CD14-positive monocyte (primary cell): ENCODE results near the gene ACE. TPM values are rescaled to one million over a fixed set of nuclear protein-coding genes. Genes with fewer than 3 reads are reported as not detected.

Experiments used
- DNase-seq, 3 donors: peaks; one replicate each; pipeline ENCODE4 v3.0.0-alpha.2; 2011 to 2022
- H2AFZ ChIP-seq: 2 replicates; pipeline ENCODE4 v1.6.0; 2012; ENCODE audit warnings: mild to moderate bottlenecking, low read depth, low read length, inconsistent platforms; ENCODE audit not compliant: insufficient read depth, poor library complexity, severe bottlenecking
- H3K27ac ChIP-seq, 2 donors: 1 replicate in 1 of 2; 2 replicates in 1 of 2; pipeline ENCODE4 v1.5.1; 2012 to 2013; ENCODE audit warnings: low read length in 2 of 2, control low read depth in 1 of 2, inconsistent platforms in 1 of 2, low read depth in 1 of 2, mild to moderate bottlenecking in 1 of 2
- H3K27me3 ChIP-seq, 2 donors: one replicate each; pipeline versions ENCODE4 v1.6.0 to v1.6.1; 2011 to 2013; ENCODE audit warnings: low read length in 2 of 2; ENCODE audit not compliant: control insufficient read depth in 2 of 2, insufficient read depth in 2 of 2
- H3K36me3 ChIP-seq, 2 donors: replicated peaks in 1 of 2; 1 replicate in 1 of 2; 2 replicates in 1 of 2; pipeline versions ENCODE4 v1.5.1 to v1.6.1; 2012 to 2013; ENCODE audit warnings: low read length in 2 of 2, control low read depth in 1 of 2, inconsistent platforms in 1 of 2, mild to moderate bottlenecking in 1 of 2; ENCODE audit not compliant: insufficient read depth in 2 of 2, control insufficient read depth in 1 of 2
- H3K4me1 ChIP-seq, 2 donors: 1 replicate in 1 of 2; 2 replicates in 1 of 2; pipeline versions ENCODE4 v1.5.1 to v1.6.1; 2012 to 2013; ENCODE audit warnings: low read length in 2 of 2, control low read depth in 1 of 2, inconsistent platforms in 1 of 2, mild to moderate bottlenecking in 1 of 2, moderate library complexity in 1 of 2; ENCODE audit not compliant: insufficient read depth in 2 of 2, control insufficient read depth in 1 of 2
- H3K4me2 ChIP-seq: replicated peaks from 2 replicates; pipeline ENCODE3; 2012; ENCODE audit warnings: low read length, moderate library complexity, mild to moderate bottlenecking; ENCODE audit not compliant: poor library complexity, severe bottlenecking; ENCODE audit errors: extremely low read depth
- H3K4me3 ChIP-seq, 3 experiments: fragments of 200-600 bp in 1 of 3; sonication (generic) in 1 of 3; replicated peaks in 1 of 3; 1 replicate in 2 of 3; 2 replicates in 1 of 3; pipeline ENCODE4 v1.5.1; 2011 to 2013; ENCODE audit warnings: low read length in 3 of 3, mild to moderate bottlenecking in 3 of 3, control low read depth in 2 of 3, low read depth in 2 of 3, inconsistent platforms in 1 of 3, moderate library complexity in 1 of 3
- H3K79me2 ChIP-seq: 2 replicates; pipeline ENCODE4 v1.6.0; 2012; ENCODE audit warnings: mild to moderate bottlenecking, control low read depth, inconsistent platforms, low read length, moderate library complexity; ENCODE audit not compliant: insufficient read depth
- H3K9ac ChIP-seq: 2 replicates; pipeline ENCODE4 v1.6.0; 2017; ENCODE audit warnings: low read length, mild to moderate bottlenecking; ENCODE audit not compliant: insufficient read depth, poor library complexity, severe bottlenecking
- H3K9me3 ChIP-seq, 2 donors: replicated peaks in 1 of 2; 1 replicate in 1 of 2; 2 replicates in 1 of 2; pipeline versions ENCODE4 v1.5.1 to v1.6.1; 2012 to 2013; ENCODE audit warnings: low read length in 2 of 2, control low read depth in 1 of 2; ENCODE audit not compliant: control insufficient read depth in 1 of 2, insufficient read depth in 1 of 2
- H4K20me1 ChIP-seq: 2 replicates; pipeline ENCODE4 v1.6.0; 2012; ENCODE audit warnings: mild to moderate bottlenecking, low read length, control low read depth, moderate library complexity; ENCODE audit not compliant: insufficient read depth
- H3K27ac Mint-ChIP-seq, 7 donors: one replicate each; pipeline ENCODE4 v1.8.0; 2020; ENCODE audit warnings: mild to moderate bottlenecking in 7 of 7, mixed read lengths in 7 of 7, moderate library complexity in 6 of 7, inconsistent platforms in 2 of 7
- H3K27me3 Mint-ChIP-seq, 3 donors: one replicate each; pipeline ENCODE4 v1.8.0; 2021 to 2022; ENCODE audit warnings: low read depth in 3 of 3, mild to moderate bottlenecking in 3 of 3, mixed read lengths in 3 of 3, moderate library complexity in 3 of 3, inconsistent platforms in 1 of 3
- H3K36me3 Mint-ChIP-seq, 2 donors: one replicate each; pipeline ENCODE4 v1.8.0; 2020; ENCODE audit warnings: mixed read lengths in 2 of 2, inconsistent platforms in 1 of 2, mild to moderate bottlenecking in 1 of 2
- H3K4me1 Mint-ChIP-seq: one replicate; pipeline ENCODE4 v1.8.0; 2020; ENCODE audit warnings: mild to moderate bottlenecking, mixed read lengths
- H3K4me3 Mint-ChIP-seq, 2 donors: one replicate each; pipeline ENCODE4 v1.8.0; 2020; ENCODE audit warnings: mild to moderate bottlenecking in 2 of 2, mixed read lengths in 2 of 2, moderate library complexity in 1 of 2
- H3K9me3 Mint-ChIP-seq, 7 donors: one replicate each; pipeline ENCODE4 v1.8.0; 2020 to 2022; ENCODE audit warnings: mixed read lengths in 7 of 7, mild to moderate bottlenecking in 6 of 7, moderate library complexity in 6 of 7, inconsistent platforms in 2 of 7
- WGBS: methylation state at CpG from one replicate; pipeline ENCODE4 v1.1.5; 2013; ENCODE audit warnings: missing lambda C conversion rate; ENCODE audit not compliant: insufficient coverage; 5-methylcytosine and 5-hydroxymethylcytosine counted together
- intact Hi-C, 2 donors: fragments of 100-400 bp; cut with micrococcal nuclease; formaldehyde crosslinking; loops; one replicate each; pipeline versions ENCODE4 v1.15.0 to v1.15.1; 2023
- polyA plus RNA-seq, 3 donors: library from polyadenylated mRNA; depleted of rRNA in 1 of 3; unstranded in 2 of 3; stranded (reverse) in 1 of 3; fragments of 300-500 nt in 2 of 3; fragments of >200 nt in 1 of 3; fragmentation: Illumina TruSeq in 2 of 3; gene quantifications; 1 replicate in 2 of 3; 2 replicates in 1 of 3; pipeline ENCODE4 v1.2.3, GENCODE V29; 2012 to 2021
- TF ChIP-seq, protein P1 (sequence below): fragments of 200-600 bp; IDR thresholded peaks from one replicate; pipeline ENCODE4 v1.8.0; 2022; ENCODE audit warnings: antibody characterized with exemption, mild to moderate bottlenecking

Gene ACE
- polyA plus RNA-seq, 3 donors = 0.55 TPM; not detected in 2

DNA sequence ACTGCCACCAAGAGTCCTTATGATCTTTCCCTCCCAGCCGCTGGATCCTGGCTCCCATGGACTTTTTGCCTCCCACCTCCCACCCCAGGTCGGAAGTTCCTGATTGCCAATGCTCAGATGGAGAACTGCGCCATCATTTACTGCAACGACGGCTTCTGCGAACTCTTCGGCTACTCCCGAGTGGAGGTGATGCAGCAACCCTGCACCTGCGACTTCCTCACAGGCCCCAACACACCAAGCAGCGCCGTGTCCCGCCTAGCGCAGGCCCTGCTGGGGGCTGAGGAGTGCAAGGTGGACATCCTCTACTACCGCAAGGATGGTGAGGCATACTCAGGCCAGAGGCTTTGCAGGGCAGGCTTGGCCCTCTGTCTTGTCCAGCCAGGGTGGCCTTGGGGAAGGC, 47.2 kb downstream of the ACE start:
- H3K9me3 ChIP-seq = no peaks in the 10 kb centered on the region
- Mint-ChIP-seq H3K4me1 (peaks cover 2% of the 10 kb centered on the region), H3K4me3 (peak overlapping the region in 1 of 2 donors; percentile 77), H3K27me3 (peaks cover 19 to 37% (median 29%) of the 10 kb centered on the region in 3 donors), H3K9me3 (peaks cover 0 to 5% (median 3%) of the 10 kb centered on the region in 7 donors), H3K36me3 (no peaks in the 10 kb centered on the region), H3K27ac (no peak overlapping the region)
- no peaks in the 10 kb centered on the region for H3K4me1 ChIP-seq
- no peak overlapping the region for H3K4me3 ChIP-seq
- H3K27me3 ChIP-seq = peaks cover 0 to 24% of the 10 kb centered on the region in 2 donors
- H4K20me1 ChIP-seq = no peaks in the 10 kb centered on the region
- H3K79me2 ChIP-seq = no peaks in the 10 kb centered on the region
- H3K9ac ChIP-seq = no peak overlapping the region
- WGBS = 100% methylated on average over 4 of the region's 14 CpGs
- H3K4me2 ChIP-seq = no peak overlapping the region
- H2AFZ ChIP-seq = no peak overlapping the region
- intact Hi-C loops = no loop called here
- H3K27ac ChIP-seq = no peak overlapping the region
- no peaks in the 10 kb centered on the region for H3K36me3 ChIP-seq
- no peak for DNase-seq
- TF ChIP-seq, protein P1, sequence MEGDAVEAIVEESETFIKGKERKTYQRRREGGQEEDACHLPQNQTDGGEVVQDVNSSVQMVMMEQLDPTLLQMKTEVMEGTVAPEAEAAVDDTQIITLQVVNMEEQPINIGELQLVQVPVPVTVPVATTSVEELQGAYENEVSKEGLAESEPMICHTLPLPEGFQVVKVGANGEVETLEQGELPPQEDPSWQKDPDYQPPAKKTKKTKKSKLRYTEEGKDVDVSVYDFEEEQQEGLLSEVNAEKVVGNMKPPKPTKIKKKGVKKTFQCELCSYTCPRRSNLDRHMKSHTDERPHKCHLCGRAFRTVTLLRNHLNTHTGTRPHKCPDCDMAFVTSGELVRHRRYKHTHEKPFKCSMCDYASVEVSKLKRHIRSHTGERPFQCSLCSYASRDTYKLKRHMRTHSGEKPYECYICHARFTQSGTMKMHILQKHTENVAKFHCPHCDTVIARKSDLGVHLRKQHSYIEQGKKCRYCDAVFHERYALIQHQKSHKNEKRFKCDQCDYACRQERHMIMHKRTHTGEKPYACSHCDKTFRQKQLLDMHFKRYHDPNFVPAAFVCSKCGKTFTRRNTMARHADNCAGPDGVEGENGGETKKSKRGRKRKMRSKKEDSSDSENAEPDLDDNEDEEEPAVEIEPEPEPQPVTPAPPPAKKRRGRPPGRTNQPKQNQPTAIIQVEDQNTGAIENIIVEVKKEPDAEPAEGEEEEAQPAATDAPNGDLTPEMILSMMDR = no peak

- intact Hi-C loops = no loop called here
- TF ChIP-seq, protein P1 = no peak
- H3K36me3 ChIP-seq = no peaks in the 10 kb centered on the region
- no peaks in the 10 kb centered on the region for H4K20me1 ChIP-seq
- 71% methylated on average over 4 of the region's 6 CpGs for WGBS
- no peak overlapping the region for H3K27ac Mint-ChIP-seq
- H3K27ac ChIP-seq = no peak overlapping the region
- no peak overlapping the region for H3K9ac ChIP-seq
- H3K79me2 ChIP-seq = no peaks in the 10 kb centered on the region
- peaks cover 0 to 4% (median 2%) of the 10 kb centered on the region in 7 donors for H3K9me3 Mint-ChIP-seq
- H3K4me3 Mint-ChIP-seq = no peak overlapping the region
- no peaks in the 10 kb centered on the region for H3K4me1 ChIP-seq
- no peak overlapping the region for H2AFZ ChIP-seq
- peaks cover 2% of the 10 kb centered on the region for H3K4me1 Mint-ChIP-seq
- H3K36me3 Mint-ChIP-seq = no peaks in the 10 kb centered on the region
- no peak overlapping the region for H3K4me3 ChIP-seq
- no peak for DNase-seq
- H3K9me3 ChIP-seq = no peaks in the 10 kb centered on the region
- no peak overlapping the region for H3K4me2 ChIP-seq
- peaks cover 0 to 24% of the 10 kb centered on the region in 2 donors for H3K27me3 ChIP-seq
- H3K27me3 Mint-ChIP-seq = peaks cover 16 to 37% (median 29%) of the 10 kb centered on the region in 3 donors
Observed at GRCh38 chr17:63525190-63525946, 48.5 kb downstream of the ACE start.
